ENCODE measurements around the gene COPA. TPM values are rescaled to one million over a fixed set of nuclear protein-coding genes. Genes with fewer than 3 reads are reported as not detected.
A peak's percentile ranks its signal among the peaks of the same experiment; 100 is the strongest.

Gene COPA
- total RNA-seq, 2 experiments from 2014 or later = 117 to 118 TPM

DNA sequence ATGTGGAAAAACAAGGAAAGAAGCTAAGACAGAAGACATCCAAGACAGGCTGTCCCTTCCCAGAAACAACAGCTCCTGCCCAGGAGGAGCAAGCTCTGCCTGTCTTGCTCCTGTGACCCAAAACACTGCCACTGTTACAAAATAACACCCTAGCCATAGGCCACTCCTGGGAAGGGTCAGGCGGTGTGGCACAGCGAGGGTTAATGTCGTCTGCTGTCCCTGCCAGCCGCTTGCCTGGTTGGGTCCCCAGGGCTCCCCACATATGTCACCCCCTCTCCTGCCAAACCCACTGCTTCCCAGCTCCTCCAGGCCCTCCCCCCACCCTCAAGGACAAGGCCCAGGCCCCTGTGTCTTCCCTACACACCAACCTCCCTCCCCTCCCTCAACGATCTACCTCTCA, 20.0 kb upstream of the COPA start:
- ChIA-PET POLR2A (interaction anchor here (0.5 to 1.2 kb wide), 3 partner anchors 9 to 20 kb away, joined by 3 to 4 read pairs (median 3); partner anchors contain the start of genes COPA and NCSTN), CTCF (interaction anchor here (1.0 to 8.6 kb wide), 4 partner anchors 8 to 74 kb away, joined by 3 to 41 read pairs (median 6); no protein-coding TSS in a partner anchor)
- Mint-ChIP-seq H3K36me3 (ENCODE audit: low read depth) (peaks cover 9% of the 10 kb centered on the region), H3K4me3 (no peak overlapping the region), H3K9me3 (no peaks in the 10 kb centered on the region), H3K27me3 (no peaks in the 10 kb centered on the region), H3K4me1 (ENCODE audit: low read depth) (no peaks in the 10 kb centered on the region), H3K27ac (no peak overlapping the region)
- no peak for TF ChIP-seq CTCF (IDR thresholded peaks at IDR 0.05)
- DNase-seq = no peak
- no peak for ATAC-seq
- intact Hi-C loops (cut with micrococcal nuclease) = no loop called here

GRCh38 chr1:160362168-160362957, 19.3 kb upstream of the COPA start:
- Mint-ChIP-seq H3K27me3 (no peaks in the 10 kb centered on the region), H3K36me3 (ENCODE audit: low read depth) (peaks cover 9% of the 10 kb centered on the region), H3K27ac (peak overlapping the region; percentile 59), H3K4me1 (ENCODE audit: low read depth) (no peaks in the 10 kb centered on the region), H3K4me3 (no peak overlapping the region), H3K9me3 (no peaks in the 10 kb centered on the region)
- DNase-seq (no peak), ATAC-seq (no peak)
- intact Hi-C loops (cut with micrococcal nuclease) = no loop called here
- CTCF ChIA-PET = interaction anchor here (1.0 to 8.6 kb wide), 3 partner anchors 12 to 73 kb away, joined by 3 to 41 read pairs (median 3); no protein-coding TSS in a partner anchor
- POLR2A ChIA-PET = interaction anchor here (0.5 to 1.2 kb wide), 3 partner anchors 8 to 19 kb away, joined by 3 to 4 read pairs (median 3); partner anchors contain the start of genes COPA and NCSTN
- TF ChIP-seq CTCF (IDR thresholded peaks at IDR 0.05) = no peak

DNA sequence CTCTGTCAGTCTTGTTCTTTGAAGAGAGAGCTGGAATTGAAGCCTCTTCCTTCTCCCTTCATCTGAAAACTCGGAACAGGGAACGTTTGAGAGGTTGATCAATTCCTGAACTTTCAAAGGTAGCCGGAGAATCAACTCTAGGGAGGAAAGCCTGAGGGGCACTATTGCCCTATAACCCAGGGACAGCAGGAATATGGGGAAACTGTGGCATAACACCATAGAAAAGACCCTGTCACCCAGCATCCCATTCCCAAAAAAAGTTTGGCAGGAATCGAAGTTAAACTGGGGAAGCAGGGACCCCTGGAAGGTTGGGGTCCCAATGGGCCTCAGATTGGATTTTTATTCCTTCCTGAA, 18.7 kb upstream of the COPA start:
- intact Hi-C loops (cut with micrococcal nuclease) = no loop called here
- no peak for TF ChIP-seq CTCF (IDR thresholded peaks at IDR 0.05)
- Mint-ChIP-seq H3K4me1 (ENCODE audit: low read depth) (no peaks in the 10 kb centered on the region), H3K9me3 (no peaks in the 10 kb centered on the region), H3K4me3 (no peak overlapping the region), H3K27me3 (no peaks in the 10 kb centered on the region), H3K36me3 (ENCODE audit: low read depth) (peaks cover 12% of the 10 kb centered on the region), H3K27ac (no peak overlapping the region)
- DNase-seq (no peak), ATAC-seq (no peak)
- POLR2A ChIA-PET = no interaction called here
- CTCF ChIA-PET = interaction anchor here (8.6 kb wide), 1 partner anchor 16 kb away, joined by 41 read pairs; no protein-coding TSS in a partner anchor

GRCh38 chr1:160361199-160361598, 18.1 kb upstream of the COPA start:
- Mint-ChIP-seq H3K36me3 (ENCODE audit: low read depth) (peaks cover 18% of the 10 kb centered on the region), H3K27me3 (no peaks in the 10 kb centered on the region), H3K4me1 (ENCODE audit: low read depth) (no peaks in the 10 kb centered on the region), H3K9me3 (no peaks in the 10 kb centered on the region), H3K27ac (no peak overlapping the region), H3K4me3 (no peak overlapping the region)
- intact Hi-C loops (cut with micrococcal nuclease) = no loop called here
- TF ChIP-seq CTCF (IDR thresholded peaks at IDR 0.05) = no peak
- ATAC-seq = no peak
- no peak for DNase-seq
- CTCF ChIA-PET = interaction anchor here (8.6 kb wide), 1 partner anchor 16 kb away, joined by 41 read pairs; no protein-coding TSS in a partner anchor
- POLR2A ChIA-PET = no interaction called here

- Mint-ChIP-seq H3K9me3 (no peaks in the 10 kb centered on the region), H3K4me1 (ENCODE audit: low read depth) (no peaks in the 10 kb centered on the region), H3K27me3 (no peaks in the 10 kb centered on the region), H3K4me3 (no peak overlapping the region), H3K27ac (no peak overlapping the region), H3K36me3 (ENCODE audit: low read depth) (peaks cover 24% of the 10 kb centered on the region)
- ATAC-seq = no peak
- POLR2A ChIA-PET = interaction anchor here (0.9 kb wide), 1 partner anchor 9 kb away, joined by 3 read pairs; no protein-coding TSS in a partner anchor
- CTCF ChIA-PET = interaction anchor here (8.6 kb wide), 1 partner anchor 17 kb away, joined by 41 read pairs; no protein-coding TSS in a partner anchor
- intact Hi-C loops (cut with micrococcal nuclease) = no loop called here
- DNase-seq = no peak
- no peak for TF ChIP-seq CTCF (IDR thresholded peaks at IDR 0.05)
Measured at GRCh38 chr1:160360227-160360695, 17.2 kb upstream of the COPA start.
